GM21381 (cell line): ENCODE data around the gene MBD3.

Experiments used
- ATAC-seq: cut with Tn5 transposase; IDR thresholded peaks from one replicate; pipeline ENCODE4 v1.9.1; 2021; ENCODE audit warnings: mild to moderate bottlenecking, moderate library complexity; ENCODE audit not compliant: unreplicated experiment

Gene MBD3

DNA sequence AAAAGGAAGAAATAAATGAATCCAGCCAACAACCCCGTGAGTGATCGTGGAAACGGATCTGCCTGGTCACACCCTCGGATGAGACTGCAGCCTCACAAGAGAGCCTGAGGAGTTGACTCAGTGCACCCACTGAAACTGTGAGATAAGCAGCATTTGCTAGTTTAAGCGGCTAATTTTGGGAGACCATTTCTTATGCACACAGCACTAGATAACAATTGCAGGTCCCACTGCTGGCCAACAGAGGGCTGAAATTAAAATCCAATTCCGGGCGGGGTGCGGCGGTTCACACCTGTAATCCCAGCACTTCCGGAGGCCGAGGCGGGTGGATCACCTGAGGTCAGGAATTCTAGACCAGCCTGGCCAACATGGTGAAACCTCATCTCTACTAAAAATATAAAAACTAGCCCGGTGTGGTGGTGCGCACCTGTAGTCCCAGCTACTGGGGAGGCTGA is 9.0 kb upstream of the MBD3 start:
- no peak for ATAC-seq

GRCh38 chr19:1599460-1599846 is 6.8 kb upstream of the MBD3 start:
- no peak for ATAC-seq

GRCh38 chr19:1598777-1599459 is 6.3 kb upstream of the MBD3 start:
- ATAC-seq: no peak

DNA sequence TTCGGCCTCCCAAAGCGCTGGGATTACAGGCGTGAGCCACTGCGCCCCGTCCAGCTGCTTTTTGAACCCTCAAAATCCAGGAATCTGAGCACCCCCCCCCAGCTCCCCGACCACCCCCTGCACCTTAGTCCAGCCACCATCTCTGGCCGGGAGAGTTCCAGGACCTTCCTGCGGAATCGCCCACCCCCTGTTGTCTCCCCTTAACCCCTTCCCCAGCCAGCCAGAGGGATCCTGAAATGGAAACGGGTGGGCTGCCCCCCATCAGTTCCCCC is 772 bp upstream of the MBD3 start:
- ATAC-seq: no peak

- peak; percentile 65 for ATAC-seq
These were observed 476 bp downstream of the MBD3 start for GRCh38 chr19:1592024-1592754.

DNA sequence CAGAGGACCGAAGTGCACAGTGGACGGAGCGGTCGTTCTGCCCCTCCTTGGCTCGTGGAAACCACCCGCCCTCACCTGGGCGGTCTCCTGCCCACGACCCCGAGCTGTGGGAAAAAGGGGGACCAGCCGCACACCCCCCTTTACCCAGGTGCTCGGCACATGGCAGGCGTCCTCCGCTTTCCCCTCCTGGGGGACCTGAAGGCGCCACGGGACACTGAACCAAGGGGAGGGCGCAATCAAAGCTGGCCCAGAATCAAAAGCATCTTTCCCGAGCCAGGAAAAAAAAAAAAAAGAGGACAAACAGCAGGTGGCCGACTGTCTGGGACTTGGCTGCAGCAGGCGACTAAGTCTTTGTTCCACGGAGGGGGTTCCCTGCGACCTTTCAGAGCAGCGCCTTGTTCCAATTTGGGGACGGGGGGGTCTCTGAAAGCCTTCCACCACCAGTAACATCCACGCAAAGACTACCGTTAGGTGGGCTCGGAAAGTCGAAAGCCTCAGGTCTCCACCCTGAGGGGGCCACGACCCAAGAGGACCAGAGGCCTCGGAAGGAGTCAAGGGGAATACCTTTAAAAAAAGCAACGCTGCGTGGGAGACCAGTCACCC is 1.1 kb downstream of the MBD3 start:
- no peak for ATAC-seq

GRCh38 chr19:1590641-1591397 is 1.8 kb downstream of the MBD3 start:
- no peak for ATAC-seq

DNA sequence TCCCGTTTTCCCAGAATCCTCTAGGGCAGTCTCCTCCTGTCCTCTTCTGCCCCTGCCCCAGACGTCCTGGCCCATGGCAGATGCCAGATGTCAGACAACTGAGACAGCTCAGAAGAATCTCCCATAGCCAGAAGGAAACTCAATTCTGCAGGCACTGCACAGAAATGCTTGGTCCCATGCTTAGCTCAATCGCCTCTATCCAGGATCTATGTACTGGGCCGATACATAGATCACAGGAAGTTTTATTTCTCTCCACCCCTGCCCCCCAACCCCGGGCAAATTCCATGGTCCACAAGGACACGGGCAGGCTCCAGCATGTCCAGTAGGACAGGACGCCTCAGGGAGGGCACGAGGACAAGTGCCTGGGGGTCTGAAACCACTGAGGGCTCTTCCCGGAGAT is 4.8 kb downstream of the MBD3 start:
- ATAC-seq: no peak

GRCh38 chr19:1585243-1585580 is 7.5 kb downstream of the MBD3 start:
- no peak for ATAC-seq

- ATAC-seq: no peak
These were observed 8.0 kb downstream of the MBD3 start for GRCh38 chr19:1584500-1585242.

DNA sequence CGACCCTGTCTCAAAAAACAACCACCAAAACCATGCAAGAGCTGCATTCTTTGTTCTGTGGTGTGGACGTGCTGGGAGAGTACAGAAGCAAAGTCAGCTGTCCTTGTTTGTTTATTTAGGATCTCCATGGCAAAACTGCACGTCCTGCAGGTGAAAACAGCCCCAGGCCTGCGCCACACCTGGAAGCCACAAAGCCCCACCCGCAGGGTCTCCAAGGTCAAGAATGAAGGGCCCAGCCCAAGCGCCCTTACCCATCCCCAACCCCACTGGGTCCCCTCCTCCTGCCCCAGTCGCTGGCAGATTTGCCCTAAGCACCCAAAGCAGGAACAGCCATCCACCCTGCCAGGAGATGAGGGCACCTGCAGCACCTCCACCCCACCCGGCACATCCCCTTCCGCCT is 10.5 kb downstream of the MBD3 start:
- ATAC-seq: no peak

DNA sequence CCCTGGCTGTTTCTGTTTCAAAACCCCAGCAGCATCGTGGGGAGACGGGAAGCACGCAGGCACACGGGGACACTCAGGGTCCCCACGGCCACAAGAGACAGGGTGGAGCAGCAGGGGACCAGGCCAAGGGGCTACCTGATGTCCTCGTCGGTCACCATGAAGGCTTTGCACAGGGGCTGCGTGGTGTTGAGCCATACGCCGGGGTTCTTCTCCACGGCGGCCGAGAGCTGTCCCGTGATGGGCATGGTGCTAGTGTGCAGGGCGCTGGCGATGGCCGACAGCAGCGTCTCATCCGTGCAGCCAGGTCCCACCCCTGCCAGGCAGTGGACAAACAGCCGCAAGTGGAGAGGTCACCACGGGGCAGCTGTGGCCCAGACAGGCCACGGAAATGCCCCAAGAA is 11.7 kb downstream of the MBD3 start:
- ATAC-seq: no peak

GRCh38 chr19:1580382-1580781 is 12.3 kb downstream of the MBD3 start:
- no peak for ATAC-seq

DNA sequence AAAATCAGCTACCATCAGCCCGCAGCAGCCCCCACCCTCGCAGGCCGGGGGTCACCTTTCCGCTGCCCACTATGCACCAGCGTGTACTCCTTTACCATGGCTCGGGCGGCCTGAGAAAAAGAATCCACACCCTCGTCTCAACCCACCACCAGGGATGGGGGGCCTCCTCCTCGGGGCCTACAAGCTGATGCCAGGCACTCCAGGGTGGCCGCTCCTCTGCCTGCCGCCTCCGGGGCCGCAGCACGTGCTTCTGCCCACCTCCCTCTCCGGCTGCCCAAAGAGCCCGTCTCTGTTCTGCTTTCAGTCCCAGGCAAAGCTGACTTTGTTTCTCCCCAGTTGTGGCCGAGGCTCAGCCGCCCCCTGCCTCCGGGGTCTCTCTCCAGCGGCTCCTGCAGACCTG is 13.4 kb downstream of the MBD3 start:
- no peak for ATAC-seq

DNA sequence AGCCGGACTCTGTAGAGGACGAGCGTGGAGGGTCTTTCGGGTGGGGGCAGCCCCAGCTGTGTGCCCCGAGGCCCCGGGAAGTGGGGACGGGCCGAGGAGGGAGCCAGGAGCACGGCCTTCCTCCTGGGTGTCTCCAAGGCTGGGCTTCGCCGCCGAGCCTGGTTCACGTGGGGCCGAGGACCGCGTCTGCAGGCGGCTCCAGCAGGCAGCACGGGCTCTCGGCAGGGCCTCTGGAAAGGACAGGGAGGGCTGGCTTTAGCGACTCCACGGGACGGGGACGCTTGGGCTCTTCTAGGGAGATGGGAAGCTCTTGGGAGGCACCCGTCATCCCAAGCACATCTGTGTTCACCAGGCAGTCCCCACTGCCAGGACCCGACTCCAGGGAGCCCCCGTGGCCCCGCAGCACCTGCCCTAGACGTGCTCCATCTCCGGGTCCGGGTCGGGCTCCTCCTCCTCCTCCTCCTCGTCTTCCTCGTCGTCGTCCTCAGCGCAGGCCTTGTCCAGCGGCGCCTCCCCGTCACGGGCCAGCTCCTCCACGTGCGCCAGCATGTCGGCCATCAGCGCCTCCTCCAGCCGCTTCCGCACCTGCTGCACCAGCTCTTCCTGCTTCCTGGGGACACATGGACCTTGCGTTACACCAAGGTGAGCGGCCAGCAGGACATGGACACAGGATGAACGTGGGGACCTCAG is 14.6 kb downstream of the MBD3 start:
- ATAC-seq: no peak

GRCh38 chr19:1577090-1577928 is 15.4 kb downstream of the MBD3 start:
- no peak for ATAC-seq

GRCh38 chr19:1576242-1577089 is 16.2 kb downstream of the MBD3 start:
- no peak for ATAC-seq

GRCh38 chr19:1575323-1576241 is 17.1 kb downstream of the MBD3 start:
- no peak for ATAC-seq
